Brain pericyte (primary cell): Measurements from ENCODE around the gene GPR61.

Experiments
- DNase-seq: peaks from one replicate; pipeline ENCODE4 v3.0.0-alpha.2; 2012; ENCODE audit warnings: low read depth, low spot score

Gene GPR61

DNA sequence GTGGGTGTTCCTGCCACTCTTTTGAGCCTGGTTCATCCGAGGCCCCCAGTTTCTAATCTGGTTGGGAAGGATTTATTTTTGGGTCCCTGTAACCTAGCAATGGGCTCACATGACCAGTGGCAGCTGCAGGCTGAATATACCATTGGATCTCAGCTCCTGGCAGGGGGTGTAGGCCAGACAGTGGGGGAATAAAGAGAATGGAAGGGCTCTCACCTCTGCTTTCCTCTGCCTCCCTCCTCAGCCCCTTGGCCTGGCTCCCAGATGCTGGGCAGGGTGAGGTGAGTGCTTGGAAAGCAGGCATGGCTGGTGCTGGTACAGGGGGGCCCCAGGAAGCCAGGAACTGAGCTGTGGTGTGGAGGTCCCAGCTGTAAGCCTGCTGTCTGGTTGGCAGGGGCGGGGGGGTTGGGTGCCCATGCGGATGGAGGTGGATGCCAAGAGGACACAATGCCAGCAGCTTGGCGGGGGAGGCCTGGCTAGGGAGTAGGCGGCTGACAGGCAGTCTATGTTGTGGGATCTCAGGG is 3.6 kb upstream of the GPR61 start:
- DNase-seq = no peak

- no peak for DNase-seq
These were observed 2.1 kb upstream of the GPR61 start for GRCh38 chr1:109537450-109538178.

DNA sequence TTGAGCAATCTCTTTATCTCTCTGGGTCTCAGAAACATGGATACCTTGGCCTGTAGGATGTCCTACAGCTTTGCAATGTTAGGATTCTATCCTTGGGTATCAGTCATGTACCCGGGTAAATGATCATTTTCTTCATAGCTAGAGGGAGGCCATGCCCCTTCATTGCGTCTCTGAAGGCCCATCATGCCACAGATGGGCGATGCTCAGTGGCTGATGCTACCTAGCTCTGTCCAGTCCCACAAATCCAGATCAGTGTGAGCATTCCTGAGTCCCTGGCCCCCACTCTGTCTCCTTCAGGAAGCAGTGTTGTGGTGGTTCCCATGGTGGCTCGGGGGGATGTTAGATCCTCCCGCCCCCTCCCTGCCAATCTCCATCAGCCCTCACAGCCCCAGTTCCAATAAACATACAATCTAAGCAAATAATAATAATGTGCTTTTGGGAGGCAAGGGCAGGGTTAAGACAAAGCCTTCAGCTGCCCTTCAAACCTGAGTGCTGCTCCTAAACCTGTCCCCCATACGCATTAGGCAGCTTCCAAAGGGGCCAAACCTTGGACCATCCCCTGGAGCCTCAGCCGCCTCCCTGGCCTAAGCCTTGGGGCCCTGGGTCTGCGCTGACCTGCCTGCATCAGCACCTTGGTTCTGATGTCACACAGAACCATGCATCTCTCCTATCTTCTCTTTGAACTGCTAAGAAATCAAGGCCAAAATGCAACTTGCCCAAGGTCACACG is 681 bp upstream of the GPR61 start:
- DNase-seq = no peak

GRCh38 chr1:109541102-109541501 is 1.4 kb downstream of the GPR61 start:
- DNase-seq = no peak

DNA sequence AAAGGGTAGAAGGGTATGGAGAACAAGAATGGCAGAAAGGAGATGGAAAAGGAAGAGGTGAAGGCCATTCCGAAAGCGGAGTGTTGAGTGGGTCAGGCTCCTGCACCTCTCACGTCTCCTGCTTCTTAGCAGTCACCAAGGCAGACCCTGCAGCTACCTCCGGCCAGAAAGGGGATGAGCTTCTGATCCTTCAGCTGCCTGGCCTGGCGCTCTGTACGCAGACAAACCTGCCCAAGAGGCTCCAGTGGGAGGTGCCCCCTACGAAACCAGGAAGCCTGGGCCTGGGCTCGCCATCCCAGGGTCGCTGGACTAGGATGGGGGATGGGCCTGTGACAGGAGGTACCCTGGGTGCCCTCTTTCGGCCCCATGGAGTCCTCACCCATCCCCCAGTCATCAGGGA is 3.0 kb downstream of the GPR61 start:
- DNase-seq = no peak

DNA sequence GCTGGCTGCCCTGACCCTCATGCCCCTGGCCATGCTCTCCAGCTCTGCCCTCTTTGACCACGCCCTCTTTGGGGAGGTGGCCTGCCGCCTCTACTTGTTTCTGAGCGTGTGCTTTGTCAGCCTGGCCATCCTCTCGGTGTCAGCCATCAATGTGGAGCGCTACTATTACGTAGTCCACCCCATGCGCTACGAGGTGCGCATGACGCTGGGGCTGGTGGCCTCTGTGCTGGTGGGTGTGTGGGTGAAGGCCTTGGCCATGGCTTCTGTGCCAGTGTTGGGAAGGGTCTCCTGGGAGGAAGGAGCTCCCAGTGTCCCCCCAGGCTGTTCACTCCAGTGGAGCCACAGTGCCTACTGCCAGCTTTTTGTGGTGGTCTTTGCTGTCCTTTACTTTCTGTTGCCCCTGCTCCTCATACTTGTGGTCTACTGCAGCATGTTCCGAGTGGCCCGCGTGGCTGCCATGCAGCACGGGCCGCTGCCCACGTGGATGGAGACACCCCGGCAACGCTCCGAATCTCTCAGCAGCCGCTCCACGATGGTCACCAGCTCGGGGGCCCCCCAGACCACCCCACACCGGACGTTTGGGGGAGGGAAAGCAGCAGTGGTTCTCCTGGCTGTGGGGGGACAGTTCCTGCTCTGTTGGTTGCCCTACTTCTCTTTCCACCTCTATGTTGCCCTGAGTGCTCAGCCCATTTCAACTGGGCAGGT is 3.8 kb downstream of the GPR61 start:
- DNase-seq = no peak

- DNase-seq = no peak
These were observed 4.5 kb downstream of the GPR61 start for GRCh38 chr1:109543988-109544735.

DNA sequence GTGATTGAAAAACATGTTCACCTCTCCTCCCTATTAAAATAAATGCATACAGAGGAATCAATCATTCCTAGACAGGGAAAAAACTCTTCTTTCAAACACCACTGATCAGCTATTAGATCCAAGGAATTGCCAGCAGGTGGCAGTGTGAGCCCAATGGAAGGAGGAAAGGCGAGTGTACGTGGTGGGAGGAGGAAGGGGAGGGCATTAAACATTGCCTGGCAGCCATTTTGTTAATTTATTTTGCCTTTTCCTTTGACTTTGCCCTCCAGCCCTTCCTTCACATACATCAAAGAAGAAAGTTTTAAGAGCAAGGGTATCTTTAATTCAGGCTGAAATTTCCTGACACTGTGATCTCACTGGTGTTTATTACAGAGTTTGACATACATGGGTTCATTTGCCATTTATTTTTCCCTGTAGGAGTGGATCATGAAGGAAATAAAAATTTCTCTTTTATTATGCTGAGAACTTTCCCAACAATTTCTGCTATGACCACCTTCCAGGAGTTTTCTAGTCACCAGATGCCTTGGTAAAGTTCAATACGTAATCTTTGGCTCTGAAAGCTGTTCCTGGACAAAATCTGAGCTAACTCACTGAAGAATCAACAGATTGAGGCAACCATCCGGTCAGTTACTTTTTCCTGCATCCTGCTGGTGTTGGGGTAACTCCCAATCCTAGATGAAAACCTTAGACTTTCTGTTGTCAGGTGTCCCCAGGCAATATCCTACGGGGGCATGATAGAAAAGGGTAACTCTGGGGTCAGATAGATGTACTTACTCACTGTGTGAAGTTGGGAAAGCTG is 6.8 kb downstream of the GPR61 start:
- DNase-seq = peak; percentile 38

DNA sequence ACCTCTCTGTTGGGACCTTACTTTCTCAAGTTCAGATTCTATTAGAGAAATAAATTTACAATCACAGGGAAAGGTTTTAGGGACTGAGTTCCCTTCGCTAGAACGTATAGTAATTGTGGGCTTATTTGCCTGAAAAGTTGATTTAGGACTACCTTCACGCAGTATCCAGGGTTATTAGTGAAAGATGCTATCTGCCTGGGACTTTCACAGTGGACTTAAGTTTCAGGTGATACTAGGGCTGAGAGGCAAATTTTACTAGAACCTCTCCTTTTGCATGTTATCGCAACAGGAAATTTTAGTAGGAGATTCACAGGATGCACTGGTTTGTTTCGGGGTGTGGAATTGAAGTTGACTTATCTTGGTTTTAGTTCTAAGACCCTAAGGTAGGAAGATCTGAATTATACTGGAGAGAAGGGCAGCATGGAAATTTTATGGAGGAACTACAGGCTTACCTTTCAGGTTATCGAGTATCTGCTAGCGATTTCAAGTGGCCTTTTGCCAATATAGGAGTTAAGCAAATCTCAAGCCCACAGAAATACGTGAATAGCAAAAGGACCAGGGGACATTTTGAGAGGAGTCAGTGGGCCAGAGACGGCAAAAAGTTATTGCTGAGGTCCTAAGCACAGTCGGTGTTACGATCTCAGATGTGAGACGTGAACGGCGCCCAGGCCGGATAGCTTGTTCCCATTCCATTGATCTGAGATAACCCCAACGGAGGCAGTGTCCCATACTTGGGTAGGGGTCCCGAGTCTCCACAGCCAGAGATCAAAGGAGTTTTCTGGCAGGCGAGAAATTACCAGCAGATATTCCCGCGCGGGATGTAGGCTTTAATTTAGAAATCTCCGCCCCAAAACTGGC is 8.0 kb downstream of the GPR61 start:
- DNase-seq = no peak

GRCh38 chr1:109548321-109549267 is 8.9 kb downstream of the GPR61 start, which contains the start of gene GNAI3:
Gene GNAI3, plus strand, starts transcription at chr1:109548615. Its CDS starts 106 bp downstream, at chr1:109548721.
- DNase-seq = peak; percentile 83

- no peak for DNase-seq
These were observed 16.9 kb downstream of the GPR61 start for GRCh38 chr1:109556563-109556962.

DNA sequence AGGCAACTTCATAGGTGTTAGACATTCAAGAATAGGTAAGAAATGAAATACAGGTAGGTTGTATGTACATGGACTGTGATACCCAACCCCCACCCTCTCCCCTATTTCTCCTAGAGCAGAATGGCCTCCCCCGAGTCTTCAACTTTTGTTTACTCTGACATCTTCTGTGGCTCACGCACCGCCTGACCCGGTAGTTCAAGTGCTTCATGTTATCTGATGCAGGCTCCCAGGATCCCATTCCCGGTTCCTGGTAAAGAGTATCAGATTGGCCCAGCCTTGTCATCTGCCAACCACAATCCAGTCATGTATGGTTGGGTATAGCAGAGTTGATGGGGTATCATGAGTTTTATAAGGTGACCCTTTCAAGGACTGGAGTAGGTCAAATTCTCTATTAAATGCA is 17.8 kb downstream of the GPR61 start:
- no peak for DNase-seq

GRCh38 chr1:109559995-109560394 is 20.3 kb downstream of the GPR61 start:
- DNase-seq = no peak

DNA sequence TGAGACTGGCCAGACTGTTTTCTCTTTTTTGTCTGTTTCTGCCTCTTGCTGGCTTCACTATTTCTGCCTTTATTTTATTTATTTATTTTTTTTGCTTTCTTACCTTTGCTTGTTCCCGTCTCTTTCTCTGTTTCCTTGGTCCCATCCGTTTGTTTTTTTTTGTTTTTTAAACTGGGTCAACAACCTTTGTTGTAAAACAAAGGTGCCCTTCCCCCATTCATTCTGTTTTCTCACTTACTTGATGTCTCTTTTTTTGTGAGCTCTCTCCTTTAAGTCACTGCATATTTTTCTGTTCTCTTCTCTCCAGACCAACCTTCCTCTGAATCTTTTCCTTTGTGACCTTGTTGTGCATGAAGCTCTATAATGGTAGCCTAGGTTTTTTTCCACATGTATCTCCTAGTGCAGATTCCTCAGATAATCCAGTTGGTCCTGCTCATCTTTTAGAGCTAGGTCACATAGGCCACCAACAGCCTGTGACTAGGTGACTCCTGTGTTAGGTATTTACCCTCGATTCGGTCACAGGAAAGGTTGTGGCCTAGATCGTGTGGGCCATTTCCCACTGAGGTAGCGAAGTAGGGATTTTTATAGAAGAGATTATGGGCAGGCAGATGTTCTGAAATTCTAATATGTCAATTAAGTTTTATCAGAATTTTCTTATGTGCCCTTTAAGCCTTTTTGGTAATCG is 24.7 kb downstream of the GPR61 start:
- no peak for DNase-seq

- DNase-seq = no peak
These were observed 25.6 kb downstream of the GPR61 start for GRCh38 chr1:109565241-109565640.

- no peak for DNase-seq
These were observed 27.3 kb downstream of the GPR61 start for GRCh38 chr1:109566982-109567381.

DNA sequence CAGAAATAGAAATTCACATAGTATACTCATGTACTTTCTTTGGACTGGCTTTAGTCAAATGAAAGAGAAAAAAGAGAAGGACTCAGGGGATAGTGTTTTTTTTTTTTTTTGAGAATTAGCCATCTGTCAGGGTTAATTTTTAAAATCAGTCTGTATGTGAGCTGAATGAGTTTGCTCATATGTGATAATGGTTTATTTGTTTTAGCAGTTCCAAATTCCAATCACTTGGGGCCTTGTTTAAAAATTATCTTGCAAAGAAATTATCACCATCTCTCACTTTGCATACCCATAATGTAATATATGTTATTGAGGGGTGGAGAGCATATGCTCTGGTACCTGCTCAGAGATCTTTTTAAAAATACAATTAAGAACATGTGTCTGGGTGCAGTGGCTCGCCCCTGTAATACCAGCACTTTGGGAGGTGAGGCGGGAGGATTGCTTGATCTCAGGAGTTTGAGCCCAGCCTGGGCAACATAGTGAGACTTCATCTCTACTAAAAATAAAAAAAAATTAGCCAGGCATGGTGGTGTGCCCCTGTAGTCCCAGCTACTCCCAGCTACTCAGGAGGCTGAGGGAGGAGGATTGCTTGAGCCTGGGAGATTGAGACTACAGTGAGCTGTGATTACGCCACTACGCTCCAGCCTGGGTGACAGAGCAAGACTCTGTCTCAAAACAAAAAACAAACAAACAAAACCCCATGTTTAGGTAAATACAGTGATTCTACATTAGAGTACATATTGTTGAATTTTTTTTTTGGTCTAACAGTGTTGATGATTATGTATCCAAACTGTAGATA is 28.4 kb downstream of the GPR61 start:
- no peak for DNase-seq
